ENCODE measurements around the gene TIE1. TPM values are rescaled to one million over a fixed set of nuclear protein-coding genes. Genes with fewer than 3 reads are reported as not detected.

TIE1 gene
- total and polyA plus RNA-seq, 2 experiments from 2014 or later, result 0.21 TPM; not detected in 1

GRCh38 chr1:43359696-43360095 lies 58.9 kb downstream of the TIE1 start:
- H3K4me3 ChIP-seq, result peak overlapping the region; percentile 97
- H4K20me1 ChIP-seq (ENCODE audit: insufficient read depth), result no peaks in the 10 kb centered on the region
- in situ Hi-C loops (cut with MboI), result no loop called here
- H3K4me2 ChIP-seq (ENCODE audit: unreplicated experiment), result peak overlapping the region; percentile 92
- no peaks in the 10 kb centered on the region for H3K9me2 ChIP-seq (ENCODE audit: insufficient read depth)
- peaks cover 15% of the 10 kb centered on the region; the same call in 1 of the 2 replicates for H3K36me3 ChIP-seq (ENCODE audit: low read depth)
- H3F3A ChIP-seq (ENCODE audit: insufficient read depth), result peaks cover 54% of the 10 kb centered on the region
- no peaks in the 10 kb centered on the region for H3K27me3 ChIP-seq (replicated peaks; ENCODE audit: insufficient read depth)
- no peak for DNase-seq
- WGBS, 2 experiments (ENCODE audit: low coverage in 1 of 2, low lambda C conversion rate in 2 of 2, missing lambda C conversion rate in 2 of 2), result 40 to 47% methylated on average over 11 of the region's 11 CpGs
- H3K9ac ChIP-seq, result peak overlapping the region; percentile 95
- no peaks in the 10 kb centered on the region for H3K9me3 ChIP-seq (ENCODE audit: low read depth)
- no peak overlapping the region for H2AFZ ChIP-seq
- peak overlapping the region; percentile 55; the same call in 1 of the 2 replicates for H3K27ac ChIP-seq
- H3K79me2 ChIP-seq (ENCODE audit: insufficient read depth), result peaks cover 57% of the 10 kb centered on the region
- H3K4me1 ChIP-seq (ENCODE audit: insufficient read depth), result peaks cover 12% of the 10 kb centered on the region
- TF ChIP-seq EZH2 (IDR thresholded peaks at IDR 0.05; ENCODE audit: insufficient read depth, poor library complexity, severe bottlenecking) (no peak), EZH2phosphoT487 (IDR thresholded peaks at IDR 0.05; ENCODE audit: insufficient read depth, low read depth) (no peak)

- H3K27me3 ChIP-seq (replicated peaks; ENCODE audit: insufficient read depth), result no peaks in the 10 kb centered on the region
Observed at GRCh38 chr1:43360616-43361015, 59.8 kb downstream of the TIE1 start.

GRCh38 chr1:43363283-43363934 lies 62.6 kb downstream of the TIE1 start:
- Histone ChIP-seq H3F3A (ENCODE audit: insufficient read depth) (peaks cover 54% of the 10 kb centered on the region), H4K20me1 (ENCODE audit: insufficient read depth) (no peaks in the 10 kb centered on the region), H3K4me3 (no peak overlapping the region), H2AFZ (no peak overlapping the region), H3K36me3 (ENCODE audit: low read depth) (peaks cover 20% of the 10 kb centered on the region), H3K4me1 (ENCODE audit: insufficient read depth) (peaks cover 13% of the 10 kb centered on the region), H3K9me3 (ENCODE audit: low read depth) (no peaks in the 10 kb centered on the region), H3K9me2 (ENCODE audit: insufficient read depth) (no peaks in the 10 kb centered on the region), H3K27me3 (replicated peaks; ENCODE audit: insufficient read depth) (no peaks in the 10 kb centered on the region), H3K27ac (no peak overlapping the region), H3K79me2 (ENCODE audit: insufficient read depth) (peaks cover 87% of the 10 kb centered on the region), H3K9ac (no peak overlapping the region), H3K4me2 (ENCODE audit: unreplicated experiment) (no peak overlapping the region)
- TF ChIP-seq EZH2 (IDR thresholded peaks at IDR 0.05; ENCODE audit: insufficient read depth, poor library complexity, severe bottlenecking) (no peak), EZH2phosphoT487 (IDR thresholded peaks at IDR 0.05; ENCODE audit: insufficient read depth, low read depth) (no peak)
- DNase-seq, result no peak
- 76 to 84% methylated on average over 9 of the region's 9 CpGs for WGBS, 2 experiments (ENCODE audit: low coverage in 1 of 2, low lambda C conversion rate in 2 of 2, missing lambda C conversion rate in 2 of 2)
- in situ Hi-C loops (cut with MboI), result no loop called here

More at GRCh38 chr1:43360616-43361015, 59.8 kb downstream of the TIE1 start:
- no peak overlapping the region for H2AFZ ChIP-seq
- peaks cover 12% of the 10 kb centered on the region for H3K4me1 ChIP-seq (ENCODE audit: insufficient read depth)
- peak overlapping the region; percentile 97 for H3K4me3 ChIP-seq
- 75 to 77% methylated on average over 4 of the region's 4 CpGs for WGBS, 2 experiments (ENCODE audit: low coverage in 1 of 2, low lambda C conversion rate in 2 of 2, missing lambda C conversion rate in 2 of 2)
- in situ Hi-C loops (cut with MboI), result no loop called here
- peaks cover 61% of the 10 kb centered on the region for H3F3A ChIP-seq (ENCODE audit: insufficient read depth)
- peaks cover 66% of the 10 kb centered on the region for H3K79me2 ChIP-seq (ENCODE audit: insufficient read depth)
- H4K20me1 ChIP-seq (ENCODE audit: insufficient read depth), result no peaks in the 10 kb centered on the region
- no peaks in the 10 kb centered on the region for H3K9me2 ChIP-seq (ENCODE audit: insufficient read depth)
- no peak overlapping the region for H3K9ac ChIP-seq
- TF ChIP-seq EZH2phosphoT487 (IDR thresholded peaks at IDR 0.05; ENCODE audit: insufficient read depth, low read depth), result no peak
- no peak for TF ChIP-seq EZH2 (IDR thresholded peaks at IDR 0.05; ENCODE audit: insufficient read depth, poor library complexity, severe bottlenecking)
- DNase-seq, result no peak
- peaks cover 20% of the 10 kb centered on the region for H3K36me3 ChIP-seq (ENCODE audit: low read depth)
- H3K27ac ChIP-seq, result no peak overlapping the region
- H3K9me3 ChIP-seq (ENCODE audit: low read depth), result no peaks in the 10 kb centered on the region
- H3K4me2 ChIP-seq (ENCODE audit: unreplicated experiment), result peak overlapping the region; percentile 92

- 87 to 90% methylated on average over 5 of the region's 5 CpGs for WGBS, 2 experiments (ENCODE audit: low coverage in 1 of 2, low lambda C conversion rate in 2 of 2, missing lambda C conversion rate in 2 of 2)
Observed at GRCh38 chr1:43363935-43364525, 63.2 kb downstream of the TIE1 start.

More at GRCh38 chr1:43363935-43364525, 63.2 kb downstream of the TIE1 start:
- in situ Hi-C loops (cut with MboI), result no loop called here
- no peaks in the 10 kb centered on the region for H3K9me3 ChIP-seq (ENCODE audit: low read depth)
- no peak overlapping the region for H3K4me2 ChIP-seq (ENCODE audit: unreplicated experiment)
- no peak for TF ChIP-seq EZH2 (IDR thresholded peaks at IDR 0.05; ENCODE audit: insufficient read depth, poor library complexity, severe bottlenecking)
- no peak for TF ChIP-seq EZH2phosphoT487 (IDR thresholded peaks at IDR 0.05; ENCODE audit: insufficient read depth, low read depth)
- no peak for DNase-seq
- H3K9ac ChIP-seq, result no peak overlapping the region
- H3K27me3 ChIP-seq (replicated peaks; ENCODE audit: insufficient read depth), result no peaks in the 10 kb centered on the region
- H3K27ac ChIP-seq, result no peak overlapping the region
- H4K20me1 ChIP-seq (ENCODE audit: insufficient read depth), result no peaks in the 10 kb centered on the region
- no peaks in the 10 kb centered on the region for H3K9me2 ChIP-seq (ENCODE audit: insufficient read depth)
- H3K4me1 ChIP-seq (ENCODE audit: insufficient read depth), result peaks cover 19% of the 10 kb centered on the region
- H3K4me3 ChIP-seq, result no peak overlapping the region
- peaks cover 20% of the 10 kb centered on the region for H3K36me3 ChIP-seq (ENCODE audit: low read depth)
- H3K79me2 ChIP-seq (ENCODE audit: insufficient read depth), result peaks cover 91% of the 10 kb centered on the region
- no peak overlapping the region for H2AFZ ChIP-seq
- peaks cover 60% of the 10 kb centered on the region for H3F3A ChIP-seq (ENCODE audit: insufficient read depth)
